ENCODE data around the gene SOWAHD. TPM values are rescaled to one million over a fixed set of nuclear protein-coding genes. Genes with fewer than 3 reads are reported as not detected.
"Not testable (repeated sequence)": the region's sequence is repeated elsewhere in the genome, so short reads cannot be mapped to it uniquely, and the experiment has no call there.

Gene SOWAHD
- total RNA-seq, 4 donors from 2014 or later = 0.72 to 1.1 (median 0.79) TPM; not detected in 1

DNA sequence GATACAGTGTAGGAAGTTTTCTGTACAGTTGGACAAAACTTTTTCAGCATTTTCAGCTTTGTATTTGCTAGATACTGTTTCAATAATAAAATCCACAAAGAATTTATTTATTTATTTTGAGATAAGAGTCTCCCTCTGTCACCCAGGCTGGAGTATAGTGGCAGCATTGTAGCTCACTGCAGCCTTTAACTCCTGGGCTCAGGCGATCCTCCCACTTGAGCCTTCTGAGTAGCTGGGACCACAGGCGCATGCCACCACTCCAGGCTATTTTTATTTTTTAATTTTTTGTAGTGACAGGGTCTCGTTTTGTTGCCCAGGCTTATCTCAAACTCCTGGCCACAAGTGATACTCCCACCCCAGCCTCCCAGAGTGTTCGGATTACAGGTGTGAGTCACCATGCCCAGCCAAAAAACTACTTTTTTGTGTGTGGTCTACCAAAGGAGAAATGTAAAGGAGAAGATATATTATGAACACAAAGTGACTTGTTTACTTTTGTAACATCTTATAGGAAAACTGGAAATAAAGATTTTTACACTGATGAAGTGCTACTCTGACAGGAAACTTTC is 13.0 kb upstream of the SOWAHD start:
- DNase-seq (ENCODE audit: low spot score) (no peak), ATAC-seq (ENCODE audit: low FRiP score) (no peak)
- TF ChIP-seq, protein P1, sequence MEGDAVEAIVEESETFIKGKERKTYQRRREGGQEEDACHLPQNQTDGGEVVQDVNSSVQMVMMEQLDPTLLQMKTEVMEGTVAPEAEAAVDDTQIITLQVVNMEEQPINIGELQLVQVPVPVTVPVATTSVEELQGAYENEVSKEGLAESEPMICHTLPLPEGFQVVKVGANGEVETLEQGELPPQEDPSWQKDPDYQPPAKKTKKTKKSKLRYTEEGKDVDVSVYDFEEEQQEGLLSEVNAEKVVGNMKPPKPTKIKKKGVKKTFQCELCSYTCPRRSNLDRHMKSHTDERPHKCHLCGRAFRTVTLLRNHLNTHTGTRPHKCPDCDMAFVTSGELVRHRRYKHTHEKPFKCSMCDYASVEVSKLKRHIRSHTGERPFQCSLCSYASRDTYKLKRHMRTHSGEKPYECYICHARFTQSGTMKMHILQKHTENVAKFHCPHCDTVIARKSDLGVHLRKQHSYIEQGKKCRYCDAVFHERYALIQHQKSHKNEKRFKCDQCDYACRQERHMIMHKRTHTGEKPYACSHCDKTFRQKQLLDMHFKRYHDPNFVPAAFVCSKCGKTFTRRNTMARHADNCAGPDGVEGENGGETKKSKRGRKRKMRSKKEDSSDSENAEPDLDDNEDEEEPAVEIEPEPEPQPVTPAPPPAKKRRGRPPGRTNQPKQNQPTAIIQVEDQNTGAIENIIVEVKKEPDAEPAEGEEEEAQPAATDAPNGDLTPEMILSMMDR (IDR thresholded peaks at IDR 0.05) = no peak

DNA sequence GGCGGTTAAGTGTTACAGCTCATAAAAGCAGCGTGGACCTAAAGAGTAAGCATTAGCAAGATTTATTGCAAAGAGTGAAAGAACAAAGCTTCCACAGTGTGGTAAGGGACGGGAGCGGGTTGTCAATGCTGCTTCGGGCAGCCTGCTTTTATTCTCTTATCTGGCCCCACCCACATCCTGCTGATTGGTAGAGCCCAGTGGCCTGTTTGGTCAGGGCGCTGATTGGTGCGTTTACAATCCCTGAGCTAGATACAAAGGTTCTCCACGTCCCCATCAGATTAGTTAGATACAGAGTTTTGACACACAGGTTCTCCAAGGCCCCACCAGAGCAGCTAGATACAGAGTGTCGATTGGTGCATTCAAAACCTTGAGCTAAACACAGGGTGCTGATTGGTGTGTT is 8.3 kb upstream of the SOWAHD start:
- ATAC-seq (ENCODE audit: low FRiP score) = not testable (repeated sequence)

DNA sequence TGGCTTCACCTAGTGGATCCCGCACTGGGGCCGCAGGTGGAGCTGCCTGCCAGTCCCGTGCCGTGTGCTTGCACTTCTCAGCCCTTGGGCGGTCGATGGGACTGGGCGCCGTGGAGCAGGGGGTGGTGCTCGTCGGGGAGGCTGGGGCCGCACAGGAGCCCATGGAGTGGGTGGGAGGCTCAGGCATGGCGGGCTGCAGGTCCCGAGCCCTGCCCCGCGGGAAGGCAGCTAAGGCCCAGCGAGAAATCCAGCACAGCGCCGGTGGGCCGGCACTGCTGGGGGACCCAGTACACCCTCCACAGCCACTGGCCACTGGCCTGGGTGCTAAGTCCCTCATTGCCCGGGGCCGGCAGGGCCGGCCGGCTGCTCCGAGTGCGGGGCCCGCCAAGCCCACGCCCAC is 7.6 kb upstream of the SOWAHD start:
- not testable (repeated sequence) for ATAC-seq (ENCODE audit: low FRiP score); DNase-seq (ENCODE audit: low spot score)

More for the DNA sequence above, 8.3 kb upstream of the SOWAHD start:
- not testable (repeated sequence) for DNase-seq (ENCODE audit: low spot score)

DNA sequence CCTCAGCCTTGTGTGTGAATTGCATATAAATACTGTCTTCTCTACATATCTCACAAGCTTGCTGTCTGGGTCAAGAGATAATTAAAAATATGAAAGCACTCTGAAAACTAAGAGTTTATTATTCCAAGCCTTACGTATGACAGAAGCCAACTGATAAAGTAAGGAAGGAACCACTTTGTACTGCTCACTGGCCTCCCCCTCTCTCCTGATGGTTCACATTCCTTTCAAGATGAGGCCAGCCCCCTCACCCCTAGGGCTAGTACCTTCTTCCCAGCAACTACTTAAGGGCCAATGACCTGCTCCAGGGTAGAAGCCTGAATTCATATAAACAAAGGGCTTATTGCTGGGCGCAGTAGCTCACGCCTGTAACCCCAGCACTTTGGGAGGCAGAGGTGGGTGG is 5.4 kb upstream of the SOWAHD start:
- no peak for ATAC-seq (ENCODE audit: low FRiP score)
- TF ChIP-seq, protein P1 (IDR thresholded peaks at IDR 0.05) = no peak
- DNase-seq (ENCODE audit: low spot score) = no peak

DNA sequence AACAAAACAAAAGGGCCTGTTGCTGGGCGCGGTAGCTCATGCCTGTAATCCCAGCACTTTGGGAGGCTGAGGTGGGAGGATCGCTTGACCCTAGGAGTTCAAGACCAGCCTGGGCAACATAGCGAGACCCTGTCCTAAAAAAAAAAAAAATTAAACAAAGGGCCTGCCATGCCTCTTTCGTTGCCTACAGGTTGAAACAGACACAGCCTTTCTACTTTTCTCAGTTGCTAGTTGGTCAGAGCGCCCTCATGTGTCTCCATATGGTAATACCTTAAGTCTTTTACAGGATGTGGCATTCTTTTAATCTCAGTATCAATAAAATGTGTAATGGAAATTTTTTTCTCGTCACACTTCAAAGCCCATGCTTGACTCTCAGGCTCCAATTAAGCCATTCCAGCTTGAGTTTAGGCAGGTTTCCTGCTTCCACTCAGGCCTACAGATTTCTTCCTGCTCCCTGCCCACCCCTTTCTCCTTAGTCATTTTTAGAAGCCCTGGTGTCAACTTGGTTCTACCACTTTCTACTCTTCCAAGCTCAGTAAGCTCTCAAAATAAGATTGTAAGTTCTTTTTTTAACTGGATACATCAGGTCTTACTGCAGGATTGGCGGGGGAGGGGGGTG is 4.6 kb upstream of the SOWAHD start:
- DNase-seq (ENCODE audit: low spot score) (no peak), ATAC-seq (ENCODE audit: low FRiP score) (no peak)
- TF ChIP-seq, protein P1 (IDR thresholded peaks at IDR 0.05) = no peak

DNA sequence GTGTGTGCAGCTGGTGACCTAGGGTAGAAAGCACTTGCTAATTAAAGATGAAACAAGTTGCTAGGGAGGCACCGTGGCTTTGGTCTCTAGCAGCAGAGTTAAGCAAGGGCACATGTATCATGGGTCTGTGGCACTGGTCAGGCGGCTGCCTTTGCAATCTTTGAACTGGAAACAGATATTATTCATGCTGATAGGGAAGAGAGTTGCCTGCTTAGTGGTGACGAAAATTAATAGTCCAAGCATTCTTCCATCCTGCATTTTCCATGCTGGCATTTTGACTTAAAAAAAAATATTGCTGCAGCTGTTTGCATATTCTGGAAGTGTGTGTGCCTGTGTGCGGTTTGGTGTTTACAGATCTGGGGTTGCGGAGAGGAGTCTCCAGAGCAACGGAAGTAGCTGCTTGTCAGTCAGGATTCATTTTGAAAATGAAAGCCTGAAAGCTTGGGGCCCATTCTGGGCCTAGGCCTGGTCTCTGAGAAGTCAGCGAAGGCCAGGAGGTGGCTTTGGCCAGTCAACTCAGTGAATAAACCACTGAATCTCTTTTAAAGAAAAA is 2.3 kb upstream of the SOWAHD start:
- DNase-seq (ENCODE audit: low spot score) (no peak), ATAC-seq (ENCODE audit: low FRiP score) (no peak)
- TF ChIP-seq, protein P1 (IDR thresholded peaks at IDR 0.05) = no peak

DNA sequence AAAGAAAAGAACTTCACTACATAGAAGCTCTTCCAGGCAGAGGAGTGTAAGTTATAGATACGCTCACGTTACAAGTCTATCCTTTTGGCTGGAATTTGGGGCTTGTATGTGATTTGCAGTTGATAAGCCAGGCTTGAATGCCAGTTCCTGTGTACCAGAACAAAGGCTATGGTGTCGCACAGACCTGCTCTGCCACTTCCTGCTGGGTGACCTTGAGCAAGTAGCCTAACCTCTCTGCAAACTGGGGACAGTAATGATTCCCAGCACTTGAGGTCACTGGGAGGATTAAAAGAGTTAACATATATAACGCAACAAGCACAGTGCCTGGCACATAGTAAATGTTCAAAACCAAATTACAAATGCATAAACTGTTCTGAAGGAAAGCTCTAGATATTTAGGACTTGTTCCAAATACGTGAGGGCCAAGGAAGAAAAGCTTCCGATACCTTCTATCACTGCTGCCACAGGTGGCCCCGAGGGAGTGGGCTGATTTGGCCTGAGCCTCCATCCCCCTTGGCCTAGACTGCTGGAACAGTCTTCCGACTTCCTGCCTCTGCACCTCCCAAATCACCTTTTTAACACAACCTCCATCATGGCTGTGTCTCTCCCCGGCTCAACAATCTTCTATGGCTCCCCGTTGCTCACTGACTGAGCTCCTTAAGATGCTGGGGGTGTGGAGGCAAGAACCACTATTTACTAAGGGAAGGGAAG is 1.3 kb upstream of the SOWAHD start:
- TF ChIP-seq, protein P1 (IDR thresholded peaks at IDR 0.05) = no peak
- no peak for ATAC-seq (ENCODE audit: low FRiP score)
- DNase-seq (ENCODE audit: low spot score) = no peak

DNA sequence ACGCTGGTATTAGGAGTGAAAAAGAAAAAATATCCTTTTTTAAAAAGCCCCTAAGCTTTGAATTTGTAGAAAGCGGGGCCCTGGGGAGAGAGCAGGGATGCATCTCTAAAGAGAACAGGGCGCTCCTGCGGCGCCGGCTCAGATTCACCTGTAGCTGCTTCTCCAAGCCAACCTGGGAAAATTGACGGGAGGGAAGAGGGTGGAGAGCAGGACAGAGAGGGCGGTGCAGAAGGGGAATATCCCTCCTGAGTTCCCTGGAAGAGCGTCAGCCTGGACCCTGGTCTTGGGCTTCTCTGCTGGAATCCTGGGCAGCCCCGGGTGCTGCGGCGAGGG is 776 bp upstream of the SOWAHD start:
- TF ChIP-seq, protein P1 (IDR thresholded peaks at IDR 0.05) = no peak
- ATAC-seq (ENCODE audit: low FRiP score) (no peak), DNase-seq (ENCODE audit: low spot score) (no peak)

Measured in omental fat pad (tissue), 4 donors.